GM12891 (cell line): ENCODE data around the gene SKOR1.

ENCODE experiments used
- PAX5 ChIP-seq: IDR thresholded peaks from 2 replicates; pipeline ENCODE4 v1.6.1; 2011; ENCODE audit warnings: low read length, moderate library complexity, mild to moderate bottlenecking; ENCODE audit not compliant: insufficient read depth, severe bottlenecking
- POLR2A ChIP-seq: IDR thresholded peaks from 2 replicates; pipeline ENCODE4 v1.6.1; 2011; ENCODE audit warnings: low read depth, low read length, control low read depth
- POLR2AphosphoS5 ChIP-seq: IDR thresholded peaks from 2 replicates; pipeline ENCODE4 v1.6.1; 2011; ENCODE audit warnings: low read depth, low read length, control low read depth
- POU2F2 ChIP-seq: IDR thresholded peaks from 2 replicates; pipeline ENCODE4 v1.6.1; 2011; ENCODE audit warnings: low read depth, mild to moderate bottlenecking, control low read depth, low read length, moderate library complexity
- SPI1 ChIP-seq: IDR thresholded peaks from 2 replicates; pipeline ENCODE4 v1.6.1; 2011; ENCODE audit warnings: low read depth, low read length, control low read depth
- TAF1 ChIP-seq: IDR thresholded peaks from 2 replicates; pipeline ENCODE4 v1.6.1; 2011; ENCODE audit warnings: low read depth, low read length, control low read depth

- no peak for TF ChIP-seq POLR2AphosphoS5
- TF ChIP-seq POLR2A: no peak
- TF ChIP-seq TAF1: no peak
- TF ChIP-seq PAX5: no peak
- TF ChIP-seq SPI1: no peak
- peak; percentile 19; the same call in 1 of the 2 replicates for TF ChIP-seq POU2F2
Observed at GRCh38 chr15:67853454-67853853, 28.1 kb downstream of the SKOR1 start.
